PFSK-1 (cell line): ENCODE results near the gene PSME1.

Source experiments
- FOXP2 ChIP-seq: optimal IDR thresholded peaks from 2 replicates; pipeline ENCODE3; 2011; ENCODE audit warnings: borderline replicate concordance, control low read depth, inconsistent platforms; ENCODE audit not compliant: insufficient read depth; ENCODE audit errors: extremely low read length, extremely low read depth
- POLR2AphosphoS5 ChIP-seq: IDR thresholded peaks from 2 replicates; pipeline ENCODE4 v1.6.1; 2012; ENCODE audit warnings: low read depth, mild to moderate bottlenecking, control low read depth, low read length, moderate library complexity
- SIN3A ChIP-seq: IDR thresholded peaks from 2 replicates; pipeline ENCODE4 v1.6.1; 2012; ENCODE audit warnings: mild to moderate bottlenecking, low read length, moderate library complexity, borderline replicate concordance; ENCODE audit not compliant: insufficient read depth
- TF ChIP-seq, protein P1 (sequence below), 2 experiments: IDR thresholded peaks; 2 replicates each; pipeline versions ENCODE4 v1.6.1 to v1.8.0; 2011 to 2012; ENCODE audit warnings: low read depth in 2 of 2, low read length in 2 of 2, control low read depth in 1 of 2, inconsistent platforms in 1 of 2, mild to moderate bottlenecking in 1 of 2, moderate library complexity in 1 of 2; ENCODE audit not compliant: insufficient read depth in 1 of 2

DNA sequence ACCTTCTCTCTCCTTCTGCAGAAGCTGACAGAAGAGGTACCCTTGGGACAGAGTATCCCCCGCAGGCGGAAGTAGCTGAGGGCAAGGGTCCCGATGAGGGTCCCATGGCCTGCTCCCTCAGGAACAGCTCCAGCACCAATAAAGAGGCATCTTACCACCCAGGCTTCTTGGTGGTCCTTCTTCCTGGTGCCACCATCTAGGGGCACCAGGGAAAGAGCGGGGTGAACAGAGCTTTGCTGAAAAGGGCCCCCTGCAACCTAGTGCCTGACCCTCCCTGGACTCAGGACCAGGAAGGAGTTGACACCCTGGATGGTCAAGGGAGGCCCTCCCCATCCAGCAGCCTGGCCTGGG lies 24.5 kb downstream of the PSME1 start:
- no peak for TF ChIP-seq POLR2AphosphoS5
- TF ChIP-seq SIN3A, result no peak
- TF ChIP-seq, protein P1, sequence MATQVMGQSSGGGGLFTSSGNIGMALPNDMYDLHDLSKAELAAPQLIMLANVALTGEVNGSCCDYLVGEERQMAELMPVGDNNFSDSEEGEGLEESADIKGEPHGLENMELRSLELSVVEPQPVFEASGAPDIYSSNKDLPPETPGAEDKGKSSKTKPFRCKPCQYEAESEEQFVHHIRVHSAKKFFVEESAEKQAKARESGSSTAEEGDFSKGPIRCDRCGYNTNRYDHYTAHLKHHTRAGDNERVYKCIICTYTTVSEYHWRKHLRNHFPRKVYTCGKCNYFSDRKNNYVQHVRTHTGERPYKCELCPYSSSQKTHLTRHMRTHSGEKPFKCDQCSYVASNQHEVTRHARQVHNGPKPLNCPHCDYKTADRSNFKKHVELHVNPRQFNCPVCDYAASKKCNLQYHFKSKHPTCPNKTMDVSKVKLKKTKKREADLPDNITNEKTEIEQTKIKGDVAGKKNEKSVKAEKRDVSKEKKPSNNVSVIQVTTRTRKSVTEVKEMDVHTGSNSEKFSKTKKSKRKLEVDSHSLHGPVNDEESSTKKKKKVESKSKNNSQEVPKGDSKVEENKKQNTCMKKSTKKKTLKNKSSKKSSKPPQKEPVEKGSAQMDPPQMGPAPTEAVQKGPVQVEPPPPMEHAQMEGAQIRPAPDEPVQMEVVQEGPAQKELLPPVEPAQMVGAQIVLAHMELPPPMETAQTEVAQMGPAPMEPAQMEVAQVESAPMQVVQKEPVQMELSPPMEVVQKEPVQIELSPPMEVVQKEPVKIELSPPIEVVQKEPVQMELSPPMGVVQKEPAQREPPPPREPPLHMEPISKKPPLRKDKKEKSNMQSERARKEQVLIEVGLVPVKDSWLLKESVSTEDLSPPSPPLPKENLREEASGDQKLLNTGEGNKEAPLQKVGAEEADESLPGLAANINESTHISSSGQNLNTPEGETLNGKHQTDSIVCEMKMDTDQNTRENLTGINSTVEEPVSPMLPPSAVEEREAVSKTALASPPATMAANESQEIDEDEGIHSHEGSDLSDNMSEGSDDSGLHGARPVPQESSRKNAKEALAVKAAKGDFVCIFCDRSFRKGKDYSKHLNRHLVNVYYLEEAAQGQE (IDR thresholded peaks at IDR 0.05; ENCODE audit: insufficient read depth in 1 of 2, low read depth in 2 of 2, low read length in 2 of 2), result no peak
- no peak for TF ChIP-seq FOXP2
